ENCODE measurements around the gene AFF3.

Gene AFF3

GRCh38 chr2:99641999-99642398, 500.4 kb downstream of the AFF3 start:
- Histone ChIP-seq H3K36me3 (replicated peaks; ENCODE audit: insufficient read depth, low read length) (no peaks in the 10 kb centered on the region), H3K9ac (ENCODE audit: low read length) (no peak overlapping the region), H3K4me2 (ENCODE audit: low read depth, low read length) (no peak overlapping the region), H3K9me3 (replicated peaks; ENCODE audit: insufficient read depth, low read length) (no peaks in the 10 kb centered on the region), H3K4me3 (ENCODE audit: low read length) (no peak overlapping the region), H2AFZ (ENCODE audit: low read length) (no peak overlapping the region), H3K9me2 (replicated peaks; ENCODE audit: insufficient read depth, low read length) (no peaks in the 10 kb centered on the region), H3K4me1 (ENCODE audit: low read length) (no peaks in the 10 kb centered on the region), H3K79me2 (ENCODE audit: low read length) (no peaks in the 10 kb centered on the region), H3K27ac (ENCODE audit: low read length) (no peak overlapping the region), H3F3A (ENCODE audit: insufficient read depth, low read length) (no peaks in the 10 kb centered on the region), H3K27me3 (replicated peaks; ENCODE audit: insufficient read depth, low read length) (no peaks in the 10 kb centered on the region), H4K20me1 (ENCODE audit: insufficient read depth, low read length) (no peaks in the 10 kb centered on the region)
- DNase-seq: no peak
- TF ChIP-seq EZH2phosphoT487 (IDR thresholded peaks at IDR 0.05; ENCODE audit: low read length) (no peak), CTCF (IDR thresholded peaks at IDR 0.05; ENCODE audit: low read length) (no peak), EZH2 (optimal IDR thresholded peaks at IDR 0.05; ENCODE audit: low read depth, low read length) (no peak)

- H3K36me3 ChIP-seq (replicated peaks; ENCODE audit: insufficient read depth, low read length): no peaks in the 10 kb centered on the region
- H3F3A ChIP-seq (ENCODE audit: insufficient read depth, low read length): no peaks in the 10 kb centered on the region
- no peaks in the 10 kb centered on the region for H3K9me2 ChIP-seq (replicated peaks; ENCODE audit: insufficient read depth, low read length)
- no peak overlapping the region for H3K4me3 ChIP-seq (ENCODE audit: low read length)
- DNase-seq: no peak
- no peak overlapping the region for H3K27ac ChIP-seq (ENCODE audit: low read length)
- H4K20me1 ChIP-seq (ENCODE audit: insufficient read depth, low read length): no peaks in the 10 kb centered on the region
- no peak overlapping the region for H2AFZ ChIP-seq (ENCODE audit: low read length)
- no peak overlapping the region for H3K4me2 ChIP-seq (ENCODE audit: low read depth, low read length)
- H3K4me1 ChIP-seq (ENCODE audit: low read length): no peaks in the 10 kb centered on the region
- H3K27me3 ChIP-seq (replicated peaks; ENCODE audit: insufficient read depth, low read length): no peaks in the 10 kb centered on the region
- no peak overlapping the region for H3K9ac ChIP-seq (ENCODE audit: low read length)
- no peak for TF ChIP-seq EZH2phosphoT487 (IDR thresholded peaks at IDR 0.05; ENCODE audit: low read length)
- no peak for TF ChIP-seq CTCF (IDR thresholded peaks at IDR 0.05; ENCODE audit: low read length)
- no peak for TF ChIP-seq EZH2 (optimal IDR thresholded peaks at IDR 0.05; ENCODE audit: low read depth, low read length)
- no peaks in the 10 kb centered on the region for H3K9me3 ChIP-seq (replicated peaks; ENCODE audit: insufficient read depth, low read length)
- H3K79me2 ChIP-seq (ENCODE audit: low read length): no peaks in the 10 kb centered on the region
These were observed 501.7 kb downstream of the AFF3 start for GRCh38 chr2:99640635-99641151.

GRCh38 chr2:99638791-99639190, 503.6 kb downstream of the AFF3 start:
- Histone ChIP-seq H3K27me3 (replicated peaks; ENCODE audit: insufficient read depth, low read length) (no peaks in the 10 kb centered on the region), H2AFZ (ENCODE audit: low read length) (no peak overlapping the region), H3K27ac (ENCODE audit: low read length) (no peak overlapping the region), H3K9ac (ENCODE audit: low read length) (no peak overlapping the region), H3K4me1 (ENCODE audit: low read length) (no peaks in the 10 kb centered on the region), H3K4me3 (ENCODE audit: low read length) (no peak overlapping the region), H3K9me2 (replicated peaks; ENCODE audit: insufficient read depth, low read length) (no peaks in the 10 kb centered on the region), H3K9me3 (replicated peaks; ENCODE audit: insufficient read depth, low read length) (no peaks in the 10 kb centered on the region), H3K36me3 (replicated peaks; ENCODE audit: insufficient read depth, low read length) (no peaks in the 10 kb centered on the region), H3K4me2 (ENCODE audit: low read depth, low read length) (no peak overlapping the region), H3F3A (ENCODE audit: insufficient read depth, low read length) (no peaks in the 10 kb centered on the region), H4K20me1 (ENCODE audit: insufficient read depth, low read length) (no peaks in the 10 kb centered on the region), H3K79me2 (ENCODE audit: low read length) (no peaks in the 10 kb centered on the region)
- TF ChIP-seq EZH2phosphoT487 (IDR thresholded peaks at IDR 0.05; ENCODE audit: low read length) (no peak), EZH2 (optimal IDR thresholded peaks at IDR 0.05; ENCODE audit: low read depth, low read length) (no peak), CTCF (IDR thresholded peaks at IDR 0.05; ENCODE audit: low read length) (no peak)
- DNase-seq: no peak
